Measurements from ENCODE around the gene CAPRIN2.

The CAPRIN2 gene

DNA sequence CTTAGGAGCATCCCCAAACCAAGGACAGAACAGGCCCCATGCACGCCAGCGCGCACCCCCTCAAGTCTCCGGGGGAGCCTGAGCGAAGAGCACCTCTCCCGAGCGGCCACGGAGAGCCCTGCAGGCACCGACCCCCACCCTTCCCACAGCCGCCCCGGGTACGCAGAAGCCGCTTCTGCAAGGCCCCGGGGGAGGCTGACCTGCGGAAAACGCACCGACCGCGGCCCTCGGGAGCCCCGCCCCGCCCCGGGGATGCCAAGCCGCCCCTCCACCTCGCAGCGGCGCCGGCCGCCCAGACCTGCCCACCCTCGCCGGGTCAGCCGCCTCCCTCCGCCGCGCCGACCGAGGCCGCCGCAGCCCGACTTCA lies 385 bp downstream of the CAPRIN2 start:
- H3K9me3 Mint-ChIP-seq, result no peaks in the 10 kb centered on the region
- peaks cover 47% of the 10 kb centered on the region for H3K4me1 Mint-ChIP-seq
- peak; percentile 36 for ATAC-seq (replicated peaks; ENCODE audit: extremely low read depth, poor library complexity, severe bottlenecking)
- no peaks in the 10 kb centered on the region for H3K27me3 Mint-ChIP-seq
- peak overlapping the region; percentile 80 for H3K4me3 Mint-ChIP-seq
- peak overlapping the region; percentile 86 for H3K27ac Mint-ChIP-seq (ENCODE audit: low read depth)
- H3K36me3 Mint-ChIP-seq (ENCODE audit: insufficient read depth), result peaks cover 8% of the 10 kb centered on the region
- no peak for DNase-seq (ENCODE audit: low spot score in 2 of 2)

DNA sequence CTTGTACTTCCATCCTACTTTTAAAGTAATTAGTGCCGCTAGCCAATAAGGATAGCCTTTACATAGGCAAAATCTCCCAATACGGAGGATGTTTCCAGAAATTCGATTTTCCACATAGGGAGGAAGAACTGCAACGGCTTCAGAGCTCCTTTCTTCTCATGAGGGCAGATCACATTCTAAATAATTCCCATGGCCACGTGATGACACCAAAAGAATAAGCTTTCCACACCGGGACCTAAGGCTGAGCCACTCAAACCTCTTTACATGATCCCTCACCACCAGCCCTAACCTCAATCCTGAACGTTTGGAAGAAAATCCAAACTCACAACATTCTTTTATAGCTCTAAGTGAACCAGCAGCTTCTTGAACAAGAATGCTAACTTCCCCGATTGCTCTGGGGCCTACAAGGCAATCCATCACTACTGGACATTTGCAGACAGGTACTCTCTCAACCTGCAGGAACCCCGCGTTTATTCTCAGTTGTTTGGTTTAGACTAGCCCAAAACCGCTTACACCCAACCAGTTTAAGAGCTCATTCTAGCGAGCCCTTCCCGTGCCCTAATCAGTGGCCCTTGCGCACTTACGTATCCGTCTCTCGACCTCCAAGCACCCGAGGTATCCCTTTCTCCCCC lies 884 bp downstream of the CAPRIN2 start:
- Mint-ChIP-seq H3K36me3 (ENCODE audit: insufficient read depth) (peaks cover 10% of the 10 kb centered on the region), H3K27me3 (no peaks in the 10 kb centered on the region), H3K9me3 (no peaks in the 10 kb centered on the region), H3K4me3 (peak overlapping the region; percentile 80), H3K4me1 (peaks cover 52% of the 10 kb centered on the region), H3K27ac (ENCODE audit: low read depth) (peak overlapping the region; percentile 86)
- DNase-seq (ENCODE audit: low spot score in 2 of 2), result no peak
- ATAC-seq (replicated peaks; ENCODE audit: extremely low read depth, poor library complexity, severe bottlenecking), result no peak

GRCh38 chr12:30753233-30753632 lies 1.5 kb downstream of the CAPRIN2 start:
- ATAC-seq (replicated peaks; ENCODE audit: extremely low read depth, poor library complexity, severe bottlenecking), result no peak
- DNase-seq (ENCODE audit: low spot score in 2 of 2), result no peak
- H3K36me3 Mint-ChIP-seq (ENCODE audit: insufficient read depth), result peaks cover 10% of the 10 kb centered on the region
- H3K27ac Mint-ChIP-seq (ENCODE audit: low read depth), result no peak overlapping the region
- peaks cover 54% of the 10 kb centered on the region for H3K4me1 Mint-ChIP-seq
- H3K9me3 Mint-ChIP-seq, result no peaks in the 10 kb centered on the region
- peak overlapping the region; percentile 80 for H3K4me3 Mint-ChIP-seq
- no peaks in the 10 kb centered on the region for H3K27me3 Mint-ChIP-seq

GRCh38 chr12:30752255-30752654 lies 2.5 kb downstream of the CAPRIN2 start:
- no peak overlapping the region for H3K27ac Mint-ChIP-seq (ENCODE audit: low read depth)
- H3K9me3 Mint-ChIP-seq, result no peaks in the 10 kb centered on the region
- H3K36me3 Mint-ChIP-seq (ENCODE audit: insufficient read depth), result peaks cover 10% of the 10 kb centered on the region
- H3K4me1 Mint-ChIP-seq, result peaks cover 54% of the 10 kb centered on the region
- no peak for ATAC-seq (replicated peaks; ENCODE audit: extremely low read depth, poor library complexity, severe bottlenecking)
- DNase-seq (ENCODE audit: low spot score in 2 of 2), result no peak
- H3K27me3 Mint-ChIP-seq, result no peaks in the 10 kb centered on the region
- no peak overlapping the region for H3K4me3 Mint-ChIP-seq

DNA sequence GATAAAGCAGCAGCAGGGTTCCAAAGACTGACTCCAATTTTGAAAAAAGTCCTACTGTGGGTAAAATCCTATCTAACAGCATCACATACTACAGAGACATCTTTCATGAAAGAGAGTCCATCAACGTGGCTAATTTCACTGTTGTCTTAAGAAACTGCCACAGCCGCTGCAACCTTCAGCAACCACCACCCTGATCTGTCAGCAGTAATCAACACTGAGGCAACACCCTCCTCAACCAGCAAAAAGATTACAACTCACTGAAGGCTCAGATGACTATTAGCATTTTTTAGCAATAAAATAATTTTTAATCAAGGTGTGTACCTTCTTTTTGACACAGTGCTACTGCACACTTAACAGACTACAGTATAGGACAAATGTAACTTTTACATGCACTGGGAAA lies 6.6 kb downstream of the CAPRIN2 start:
- no peak for ATAC-seq (replicated peaks; ENCODE audit: extremely low read depth, poor library complexity, severe bottlenecking)
- Mint-ChIP-seq H3K4me1 (peaks cover 44% of the 10 kb centered on the region), H3K27ac (ENCODE audit: low read depth) (no peak overlapping the region)

DNA sequence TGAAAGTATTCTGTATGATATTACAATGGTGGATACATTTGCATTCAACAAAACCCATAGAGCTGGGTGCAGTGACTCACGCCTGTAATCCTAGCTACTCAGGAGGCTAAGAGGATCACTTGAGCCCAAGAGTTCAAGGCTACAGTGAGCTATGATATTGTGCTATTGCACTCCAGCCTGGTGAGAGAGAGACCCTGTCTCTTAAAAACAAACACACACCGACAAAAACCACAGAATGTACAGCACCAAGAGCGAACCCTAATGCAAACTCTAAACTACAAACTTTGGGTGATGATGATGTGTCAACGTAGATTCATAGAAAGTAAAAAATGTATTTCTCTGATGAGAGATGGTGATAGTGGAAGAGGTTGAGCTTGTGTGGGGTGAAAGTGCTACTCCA lies 8.6 kb downstream of the CAPRIN2 start:
- Mint-ChIP-seq H3K4me3 (no peak overlapping the region), H3K9me3 (no peaks in the 10 kb centered on the region), H3K27me3 (no peaks in the 10 kb centered on the region), H3K27ac (ENCODE audit: low read depth) (no peak overlapping the region), H3K36me3 (ENCODE audit: insufficient read depth) (peaks cover 12% of the 10 kb centered on the region), H3K4me1 (peaks cover 38% of the 10 kb centered on the region)
- DNase-seq (ENCODE audit: low spot score in 2 of 2) (no peak), ATAC-seq (replicated peaks; ENCODE audit: extremely low read depth, poor library complexity, severe bottlenecking) (no peak)

More for the DNA sequence above, 6.6 kb downstream of the CAPRIN2 start:
- DNase-seq (ENCODE audit: low spot score in 2 of 2), result no peak
- no peak overlapping the region for H3K4me3 Mint-ChIP-seq
- peaks cover 10% of the 10 kb centered on the region for H3K36me3 Mint-ChIP-seq (ENCODE audit: insufficient read depth)
- no peaks in the 10 kb centered on the region for H3K9me3 Mint-ChIP-seq
- no peaks in the 10 kb centered on the region for H3K27me3 Mint-ChIP-seq

DNA sequence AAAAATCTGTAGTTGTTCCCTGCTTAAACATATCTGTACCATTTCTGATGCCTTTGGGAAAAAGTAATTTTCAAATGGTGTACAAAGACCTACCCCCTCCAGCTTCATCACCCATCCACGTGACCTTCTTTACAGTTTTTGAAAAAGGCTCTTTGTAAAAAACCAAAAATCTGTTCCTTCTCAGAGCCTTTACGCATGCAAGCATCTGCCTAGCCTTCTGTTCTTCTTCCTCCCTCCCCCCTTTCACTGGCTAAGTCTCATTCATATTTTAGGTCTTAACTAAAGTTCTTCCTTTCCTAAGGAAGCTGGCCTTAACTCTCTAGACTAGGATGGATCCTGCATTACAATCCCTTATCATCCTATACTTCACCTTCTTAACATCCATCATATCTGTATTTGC lies 10.4 kb downstream of the CAPRIN2 start:
- Mint-ChIP-seq H3K4me1 (peaks cover 21% of the 10 kb centered on the region), H3K27me3 (no peaks in the 10 kb centered on the region), H3K27ac (ENCODE audit: low read depth) (no peak overlapping the region), H3K4me3 (no peak overlapping the region), H3K36me3 (ENCODE audit: insufficient read depth) (peaks cover 10% of the 10 kb centered on the region), H3K9me3 (no peaks in the 10 kb centered on the region)
- DNase-seq (ENCODE audit: low spot score in 2 of 2) (no peak), ATAC-seq (replicated peaks; ENCODE audit: extremely low read depth, poor library complexity, severe bottlenecking) (no peak)

- no peak overlapping the region for H3K4me3 Mint-ChIP-seq
- H3K9me3 Mint-ChIP-seq, result no peaks in the 10 kb centered on the region
- H3K4me1 Mint-ChIP-seq, result peaks cover 17% of the 10 kb centered on the region
- H3K27me3 Mint-ChIP-seq, result no peaks in the 10 kb centered on the region
- no peak overlapping the region for H3K27ac Mint-ChIP-seq (ENCODE audit: low read depth)
- peaks cover 20% of the 10 kb centered on the region for H3K36me3 Mint-ChIP-seq (ENCODE audit: insufficient read depth)
- DNase-seq (ENCODE audit: low spot score in 2 of 2) (no peak), ATAC-seq (replicated peaks; ENCODE audit: extremely low read depth, poor library complexity, severe bottlenecking) (no peak)
These were observed 14.5 kb downstream of the CAPRIN2 start for GRCh38 chr12:30740274-30740673.

- ATAC-seq (replicated peaks; ENCODE audit: extremely low read depth, poor library complexity, severe bottlenecking) (no peak), DNase-seq (ENCODE audit: low spot score in 2 of 2) (no peak)
- no peaks in the 10 kb centered on the region for H3K9me3 Mint-ChIP-seq
- H3K4me3 Mint-ChIP-seq, result no peak overlapping the region
- no peak overlapping the region for H3K27ac Mint-ChIP-seq (ENCODE audit: low read depth)
- no peaks in the 10 kb centered on the region for H3K27me3 Mint-ChIP-seq
- peaks cover 24% of the 10 kb centered on the region for H3K36me3 Mint-ChIP-seq (ENCODE audit: insufficient read depth)
- H3K4me1 Mint-ChIP-seq, result peaks cover 17% of the 10 kb centered on the region
These were observed 15.7 kb downstream of the CAPRIN2 start for GRCh38 chr12:30739020-30739419.

DNA sequence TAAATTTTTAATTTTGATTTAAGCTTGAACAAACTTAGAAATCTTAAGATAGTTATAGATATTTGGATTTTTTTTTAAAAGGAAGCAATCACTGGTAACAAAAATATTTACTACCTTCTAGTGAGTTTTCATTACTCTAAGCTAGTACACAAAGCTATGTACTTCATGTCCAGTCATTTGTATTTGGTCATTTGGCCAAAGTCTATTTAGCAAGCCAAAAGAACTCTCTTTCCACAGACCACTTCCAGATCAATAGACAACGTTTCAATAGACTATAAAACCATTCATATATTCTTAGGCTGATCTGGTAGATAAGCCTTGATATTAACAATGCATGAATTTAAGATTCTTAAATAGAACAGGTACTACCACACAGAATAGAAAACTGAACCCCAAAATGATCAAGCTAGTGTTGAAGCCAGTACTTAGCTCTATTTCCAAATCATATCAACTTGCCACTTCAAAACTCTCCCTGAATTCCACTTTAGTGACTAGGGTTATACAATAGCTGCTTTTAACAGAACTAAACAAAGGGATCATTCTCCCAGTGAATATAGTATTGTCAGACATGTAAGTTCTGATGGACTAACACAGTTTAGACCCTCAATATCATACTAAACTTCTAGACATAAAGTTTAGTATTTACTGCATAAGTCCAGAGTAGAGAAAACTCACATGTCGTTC lies 21.7 kb downstream of the CAPRIN2 start:
- peaks cover 10% of the 10 kb centered on the region for H3K4me1 Mint-ChIP-seq
- ATAC-seq (replicated peaks; ENCODE audit: extremely low read depth, poor library complexity, severe bottlenecking) (no peak), DNase-seq (ENCODE audit: low spot score in 2 of 2) (no peak)
- no peaks in the 10 kb centered on the region for H3K9me3 Mint-ChIP-seq
- H3K27me3 Mint-ChIP-seq, result no peaks in the 10 kb centered on the region
- H3K4me3 Mint-ChIP-seq, result no peak overlapping the region
- H3K27ac Mint-ChIP-seq (ENCODE audit: low read depth), result no peak overlapping the region
- H3K36me3 Mint-ChIP-seq (ENCODE audit: insufficient read depth), result peaks cover 27% of the 10 kb centered on the region

GRCh38 chr12:30730011-30730410 lies 24.7 kb downstream of the CAPRIN2 start:
- H3K36me3 Mint-ChIP-seq (ENCODE audit: insufficient read depth), result peaks cover 23% of the 10 kb centered on the region
- peaks cover 7% of the 10 kb centered on the region for H3K4me1 Mint-ChIP-seq
- no peak overlapping the region for H3K27ac Mint-ChIP-seq (ENCODE audit: low read depth)
- H3K9me3 Mint-ChIP-seq, result no peaks in the 10 kb centered on the region
- DNase-seq (ENCODE audit: low spot score in 2 of 2) (no peak), ATAC-seq (replicated peaks; ENCODE audit: extremely low read depth, poor library complexity, severe bottlenecking) (no peak)
- H3K4me3 Mint-ChIP-seq, result no peak overlapping the region
- H3K27me3 Mint-ChIP-seq, result no peaks in the 10 kb centered on the region

GRCh38 chr12:30729547-30729946 lies 25.2 kb downstream of the CAPRIN2 start:
- Mint-ChIP-seq H3K4me3 (no peak overlapping the region), H3K27me3 (no peaks in the 10 kb centered on the region), H3K4me1 (peaks cover 7% of the 10 kb centered on the region), H3K36me3 (ENCODE audit: insufficient read depth) (peaks cover 21% of the 10 kb centered on the region), H3K9me3 (no peaks in the 10 kb centered on the region), H3K27ac (ENCODE audit: low read depth) (no peak overlapping the region)
- DNase-seq (ENCODE audit: low spot score in 2 of 2), result no peak
- ATAC-seq (replicated peaks; ENCODE audit: extremely low read depth, poor library complexity, severe bottlenecking), result no peak

- peaks cover 7% of the 10 kb centered on the region for H3K4me1 Mint-ChIP-seq
These were observed 28.1 kb downstream of the CAPRIN2 start for GRCh38 chr12:30726647-30727046.

More at GRCh38 chr12:30726647-30727046, 28.1 kb downstream of the CAPRIN2 start:
- Mint-ChIP-seq H3K36me3 (ENCODE audit: insufficient read depth) (peaks cover 34% of the 10 kb centered on the region), H3K4me3 (no peak overlapping the region), H3K27ac (ENCODE audit: low read depth) (no peak overlapping the region), H3K9me3 (no peaks in the 10 kb centered on the region), H3K27me3 (no peaks in the 10 kb centered on the region)
- DNase-seq (ENCODE audit: low spot score in 2 of 2) (no peak), ATAC-seq (replicated peaks; ENCODE audit: extremely low read depth, poor library complexity, severe bottlenecking) (no peak)
